Panc1 (cell line): Measurements from ENCODE around the gene SMURF2.

Experiments
- CTCF ChIP-seq: fragments of 450-650 bp; IDR thresholded peaks from 2 replicates; pipeline ENCODE4 v1.5.1; 2017; ENCODE audit warnings: mild to moderate bottlenecking
- POLR2AphosphoS5 ChIP-seq: IDR thresholded peaks from 2 replicates; pipeline ENCODE4 v1.6.1; 2012; ENCODE audit warnings: mild to moderate bottlenecking, low read depth, low read length, moderate library complexity
- REST ChIP-seq, 2 experiments: IDR thresholded peaks; 2 replicates each; pipeline ENCODE4 v1.6.1; 2011 to 2012; ENCODE audit warnings: low read depth in 2 of 2, control low read depth in 1 of 2, low read length in 1 of 2, mild to moderate bottlenecking in 1 of 2, moderate library complexity in 1 of 2; ENCODE audit not compliant: insufficient read depth in 1 of 2
- SIN3A ChIP-seq: IDR thresholded peaks from 2 replicates; pipeline ENCODE4 v1.6.1; 2012; ENCODE audit warnings: low read depth, mild to moderate bottlenecking, low read length, moderate library complexity, borderline replicate concordance; ENCODE audit not compliant: insufficient read depth
- TCF7L2 ChIP-seq: IDR thresholded peaks from 2 replicates; pipeline ENCODE4 v1.6.1; 2011; ENCODE audit warnings: mild to moderate bottlenecking, low read depth, low read length, inconsistent platforms

GRCh38 chr17:64555281-64555680 lies 106.8 kb downstream of the SMURF2 start:
- no peak for TF ChIP-seq POLR2AphosphoS5
- no peak for TF ChIP-seq CTCF
- TF ChIP-seq REST (IDR thresholded peaks at IDR 0.05; ENCODE audit: insufficient read depth in 1 of 2, low read depth in 2 of 2, low read length in 1 of 2), result no peak
- no peak for TF ChIP-seq TCF7L2
- TF ChIP-seq SIN3A, result no peak
